Epithelial cell of umbilical artery (primary cell): ENCODE data around the gene CDC42EP3. TPM values are rescaled to one million over a fixed set of nuclear protein-coding genes. Genes with fewer than 3 reads are reported as not detected.

Source experiments
- total RNA-seq: library from RNA; depleted of rRNA; stranded (reverse); fragments of >200 nt; gene quantifications from 2 replicates; pipeline ENCODE4 v1.2.3, GENCODE V29; 2014

Gene CDC42EP3, protein sequence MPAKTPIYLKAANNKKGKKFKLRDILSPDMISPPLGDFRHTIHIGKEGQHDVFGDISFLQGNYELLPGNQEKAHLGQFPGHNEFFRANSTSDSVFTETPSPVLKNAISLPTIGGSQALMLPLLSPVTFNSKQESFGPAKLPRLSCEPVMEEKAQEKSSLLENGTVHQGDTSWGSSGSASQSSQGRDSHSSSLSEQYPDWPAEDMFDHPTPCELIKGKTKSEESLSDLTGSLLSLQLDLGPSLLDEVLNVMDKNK
- 23.1 and 38.3 TPM in 2 replicates for total RNA-seq

GRCh38 chr2:37671009-37671815 is at the start of gene CDC42EP3:
Gene CDC42EP3, minus strand, starts transcription at chr2:37671642. Its CDS starts 25,055 bp downstream, at chr2:37646587.

